Tibial nerve (tissue), 4 donors: ENCODE results near the gene GOLGA7B. TPM values are rescaled to one million over a fixed set of nuclear protein-coding genes. Genes with fewer than 3 reads are reported as not detected.

ENCODE experiments used
- DNase-seq, 2 donors: peaks; one replicate each; pipeline ENCODE4 v3.0.0-alpha.2; 2019; ENCODE audit warnings: low spot score in 2 of 2
- H3K27ac ChIP-seq, 4 donors: fragments of 200-600 bp; sonication (generic) in 3 of 4; one replicate each; pipeline ENCODE4 v1.5.1; 2017 to 2019; ENCODE audit warnings: mild to moderate bottlenecking in 1 of 4
- H3K27me3 ChIP-seq, 2 donors: fragments of 200-600 bp; sonication (generic) in 1 of 2; one replicate each; pipeline versions ENCODE4 v1.5.1 to v1.6.0; 2017 to 2019
- H3K36me3 ChIP-seq, 3 donors: fragments of 200-600 bp; sonication (generic); one replicate each; pipeline ENCODE4 v1.5.1; 2018 to 2019
- H3K4me1 ChIP-seq, 4 donors: fragments of 200-600 bp; sonication (generic) in 3 of 4; one replicate each; pipeline ENCODE4 v1.5.1; 2017 to 2019
- H3K4me3 ChIP-seq, 4 donors: fragments of 200-600 bp; sonication (generic) in 3 of 4; one replicate each; pipeline ENCODE4 v1.5.1; 2017 to 2019; ENCODE audit warnings: mild to moderate bottlenecking in 1 of 4, moderate library complexity in 1 of 4
- H3K9me3 ChIP-seq, 4 donors: fragments of 200-600 bp; sonication (generic) in 3 of 4; one replicate each; pipeline ENCODE4 v1.5.1; 2017 to 2019
- CTCF ChIP-seq, 5 experiments: fragments of 200-600 bp in 3 of 5; fragments of 450-650 bp in 2 of 5; sonication (generic) in 3 of 5; IDR thresholded peaks; one replicate each; pipeline ENCODE4 v1.5.1; 2016 to 2019; ENCODE audit warnings: antibody characterized with exemption in 5 of 5, mild to moderate bottlenecking in 3 of 5, moderate library complexity in 2 of 5
- EP300 ChIP-seq, 2 donors: sonication (generic); formaldehyde crosslinking; IDR thresholded peaks; one replicate each; pipeline ENCODE4 v1.6.1; 2017; ENCODE audit warnings: antibody characterized with exemption in 2 of 2, mild to moderate bottlenecking in 1 of 2
- POLR2A ChIP-seq, 2 donors: fragments of 450-650 bp; IDR thresholded peaks; one replicate each; pipeline ENCODE4 v1.6.1; 2017; ENCODE audit warnings: antibody characterized with exemption in 2 of 2, mild to moderate bottlenecking in 2 of 2, moderate library complexity in 2 of 2
- WGBS, 2 donors: methylation state at CpG; one replicate each; pipeline ENCODE4 v1.1.5; 2018; 5-methylcytosine and 5-hydroxymethylcytosine counted together
- total RNA-seq, 4 donors: library from RNA; depleted of rRNA; stranded (reverse); fragments of >200 nt; gene quantifications; one replicate each; pipeline ENCODE4 v1.1.0, GENCODE V29; 2016

Gene GOLGA7B
- total RNA-seq, 4 donors from 2014 or later, result 0.90 to 6.3 (median 4.8) TPM

- peaks cover 0 to 28% (median 0%) of the 10 kb centered on the region in 4 donors for H3K4me1 ChIP-seq
- DNase-seq, result no peak
- TF ChIP-seq EP300 (IDR thresholded peaks at IDR 0.05), result no peak
- TF ChIP-seq POLR2A (IDR thresholded peaks at IDR 0.05), result no peak
- no peak for TF ChIP-seq CTCF (IDR thresholded peaks at IDR 0.05)
- H3K27ac ChIP-seq, result no peak overlapping the region
- no peaks in the 10 kb centered on the region for H3K9me3 ChIP-seq
- no peaks in the 10 kb centered on the region for H3K36me3 ChIP-seq
- H3K27me3 ChIP-seq, result no peaks in the 10 kb centered on the region
- no peak overlapping the region for H3K4me3 ChIP-seq
- 53 to 57% methylated on average over 4 of the region's 4 CpGs for WGBS, 2 donors
Observed at GRCh38 chr10:97920865-97921264, 71.2 kb downstream of the GOLGA7B start.

Other genes starting within 250 kb of the GOLGA7B start
- 1 to 10 TPM; 3.7 to 8.2 (median 7.1) TPM for gene MORN4, start 216.3 kb upstream of the GOLGA7B start, total RNA-seq
- gene PI4K2A, start 209.2 kb upstream of the GOLGA7B start, total RNA-seq, result 10 to 100 TPM; 17.0 to 29.1 (median 21.0) TPM
- 100 to 1,000 TPM; 113 to 253 (median 170) TPM for gene AVPI1, start 162.6 kb upstream of the GOLGA7B start, total RNA-seq
- gene MARVELD1, start 136.1 kb upstream of the GOLGA7B start, total RNA-seq, result 10 to 100 TPM; 28.0 to 45.3 (median 42.2) TPM
- 10 to 100 TPM; 33.4 to 46.8 (median 42.7) TPM for gene ZFYVE27, start 112.7 kb upstream of the GOLGA7B start, total RNA-seq
- 100 to 1,000 TPM; 183 to 530 (median 479) TPM for gene SFRP5, start 77.8 kb upstream of the GOLGA7B start, total RNA-seq
- 10 to 100 TPM; 17.5 to 35.1 (median 22.9) TPM for gene CRTAC1, start 180.8 kb downstream of the GOLGA7B start, total RNA-seq